ENCODE data around the gene FRMD4B.

DNA sequence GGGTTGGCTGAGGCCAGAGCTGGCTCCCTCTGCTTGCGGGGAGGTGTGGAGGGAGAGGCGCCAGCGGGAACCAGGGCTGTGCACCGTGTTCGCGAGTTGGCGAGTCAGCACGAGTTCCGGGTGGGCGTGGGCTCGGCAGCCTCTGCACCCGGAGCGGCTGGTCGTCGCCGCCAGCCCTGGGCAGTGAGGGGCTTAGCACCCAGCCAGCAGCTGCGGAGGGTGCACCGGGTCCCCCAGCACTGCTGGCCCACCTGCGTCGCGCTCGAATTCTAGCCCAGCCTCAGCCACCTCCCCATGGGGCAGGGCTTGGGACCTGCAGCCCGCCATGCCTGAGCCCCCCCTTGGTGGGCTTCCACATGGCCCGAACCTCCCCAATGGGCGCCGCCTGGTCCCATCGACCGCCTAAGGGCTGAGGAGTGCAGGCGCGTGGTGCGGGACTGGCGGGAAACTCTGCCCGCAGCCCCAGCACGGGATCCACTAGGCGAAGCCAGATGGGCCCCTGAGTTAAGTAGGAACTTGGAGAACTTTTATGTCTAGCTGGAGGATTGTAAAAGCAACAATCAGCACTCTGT, 125.6 kb downstream of the FRMD4B start:
- no peak for TF ChIP-seq POLR2A (IDR thresholded peaks at IDR 0.05; ENCODE audit: low read length)
- TF ChIP-seq GATA1 (IDR thresholded peaks at IDR 0.05; ENCODE audit: low read depth, low read length): no peak

Measured in erythroblast (primary cell).